GM18909 (cell line): ENCODE results near the gene SP5.
A peak's percentile ranks its signal among the peaks of the same experiment; 100 is the strongest.
"Not testable (repeated sequence)": the region's sequence is repeated elsewhere in the genome, so short reads cannot be mapped to it uniquely, and the experiment has no call there.

Experiments
- ATAC-seq: cut with Tn5 transposase; IDR thresholded peaks from one replicate; pipeline ENCODE4 v1.9.1; 2021; ENCODE audit warnings: mild to moderate bottlenecking; ENCODE audit not compliant: unreplicated experiment, poor library complexity

SP5 gene

GRCh38 chr2:170715062-170715931 lies at the start of gene SP5:
SP5 (plus strand) TSS chr2:170715337; CDS start chr2:170715513, 176 bp downstream.
- ATAC-seq, result no peak

GRCh38 chr2:170665743-170666142 lies 49.4 kb upstream of the SP5 start:
- no peak for ATAC-seq

GRCh38 chr2:170669909-170670308 lies 45.2 kb upstream of the SP5 start:
- no peak for ATAC-seq

GRCh38 chr2:170670651-170671050 lies 44.5 kb upstream of the SP5 start:
- ATAC-seq, result no peak

GRCh38 chr2:170671079-170671478 lies 44.1 kb upstream of the SP5 start:
- no peak for ATAC-seq

- not testable (repeated sequence) for ATAC-seq
These were observed 40.9 kb upstream of the SP5 start for GRCh38 chr2:170674282-170674681.

- no peak for ATAC-seq
These were observed 39.4 kb upstream of the SP5 start for GRCh38 chr2:170675701-170676100.

- no peak for ATAC-seq
These were observed 35.5 kb upstream of the SP5 start for GRCh38 chr2:170679607-170680079.

GRCh38 chr2:170680172-170680941 lies 34.8 kb upstream of the SP5 start:
- peak; percentile 74 for ATAC-seq

- no peak for ATAC-seq
These were observed 33.8 kb upstream of the SP5 start for GRCh38 chr2:170681311-170681710.

GRCh38 chr2:170685591-170685990 lies 29.5 kb upstream of the SP5 start:
- ATAC-seq, result no peak

GRCh38 chr2:170689481-170689880 lies 25.7 kb upstream of the SP5 start:
- no peak for ATAC-seq

- no peak for ATAC-seq
These were observed 24.5 kb upstream of the SP5 start for GRCh38 chr2:170690640-170691039.

GRCh38 chr2:170694316-170694715 lies 20.8 kb upstream of the SP5 start:
- ATAC-seq, result no peak

GRCh38 chr2:170695521-170696410 lies 19.4 kb upstream of the SP5 start:
- no peak for ATAC-seq

GRCh38 chr2:170696948-170697347 lies 18.2 kb upstream of the SP5 start:
- ATAC-seq, result no peak

GRCh38 chr2:170701011-170701410 lies 14.1 kb upstream of the SP5 start:
- ATAC-seq, result no peak

GRCh38 chr2:170703776-170704476 lies 11.2 kb upstream of the SP5 start:
- ATAC-seq, result no peak
